Stomach smooth muscle (tissue), 2 donors: ENCODE measurements around the gene PHOSPHO1.
A peak's percentile ranks its signal among the peaks of the same experiment; 100 is the strongest.
"Not testable (repeated sequence)": the region's sequence is repeated elsewhere in the genome, so short reads cannot be mapped to it uniquely, and the experiment has no call there.

Source experiments
- H3K27ac ChIP-seq: one replicate; pipeline ENCODE4 v1.7.0; 2013; ENCODE audit warnings: mild to moderate bottlenecking, low read length, inconsistent platforms
- H3K27me3 ChIP-seq, 2 donors: one replicate each; pipeline ENCODE4 v1.7.0; 2013; ENCODE audit warnings: low read length in 2 of 2; ENCODE audit not compliant: insufficient read depth in 2 of 2, control insufficient read depth in 1 of 2
- H3K36me3 ChIP-seq, 2 donors: one replicate each; pipeline ENCODE4 v1.7.0; 2013; ENCODE audit warnings: low read length in 2 of 2; ENCODE audit not compliant: control insufficient read depth in 2 of 2, insufficient read depth in 2 of 2
- H3K4me1 ChIP-seq: one replicate; pipeline ENCODE4 v1.7.0; 2013; ENCODE audit warnings: low read length; ENCODE audit not compliant: control insufficient read depth, insufficient read depth
- H3K4me3 ChIP-seq, 2 donors: one replicate each; pipeline ENCODE4 v1.7.0; 2013; ENCODE audit warnings: low read length in 2 of 2
- H3K9ac ChIP-seq, 2 donors: one replicate each; pipeline ENCODE4 v1.7.0; 2013; ENCODE audit warnings: low read length in 2 of 2, mild to moderate bottlenecking in 1 of 2
- H3K9me3 ChIP-seq, 2 donors: one replicate each; pipeline ENCODE4 v1.7.0; 2013; ENCODE audit warnings: low read length in 2 of 2; ENCODE audit not compliant: control insufficient read depth in 2 of 2
- donor health status: healthy.
- donor health status: Pancreatic carcinoma.

The PHOSPHO1 gene

GRCh38 chr17:49230636-49231562 lies at the start of gene PHOSPHO1:
PHOSPHO1 (minus strand) TSS chr17:49230787; CDS start chr17:49226691, 4,096 bp downstream.
- peaks cover 15% of the 10 kb centered on the region for H3K4me1 ChIP-seq
- H3K27ac ChIP-seq, result no peak within 1 kb of the TSS
- H3K4me3 ChIP-seq, result peak within 1 kb of the TSS; percentile 77 to 87
- H3K9ac ChIP-seq, result peak within 1 kb of the TSS; percentile 31 to 55
- H3K36me3 ChIP-seq, result no peaks in the 10 kb centered on the region
- peaks cover 10 to 26% of the 10 kb centered on the region in 2 donors for H3K27me3 ChIP-seq
- no peaks in the 10 kb centered on the region for H3K9me3 ChIP-seq

GRCh38 chr17:49280061-49280460 lies 49.5 kb upstream of the PHOSPHO1 start:
- Histone ChIP-seq H3K9ac (no peak overlapping the region), H3K4me3 (no peak overlapping the region), H3K4me1 (no peaks in the 10 kb centered on the region), H3K27ac (no peak overlapping the region), H3K27me3 (no peaks in the 10 kb centered on the region), H3K9me3 (peaks cover 0 to 3% of the 10 kb centered on the region in 2 donors), H3K36me3 (no peaks in the 10 kb centered on the region)

DNA sequence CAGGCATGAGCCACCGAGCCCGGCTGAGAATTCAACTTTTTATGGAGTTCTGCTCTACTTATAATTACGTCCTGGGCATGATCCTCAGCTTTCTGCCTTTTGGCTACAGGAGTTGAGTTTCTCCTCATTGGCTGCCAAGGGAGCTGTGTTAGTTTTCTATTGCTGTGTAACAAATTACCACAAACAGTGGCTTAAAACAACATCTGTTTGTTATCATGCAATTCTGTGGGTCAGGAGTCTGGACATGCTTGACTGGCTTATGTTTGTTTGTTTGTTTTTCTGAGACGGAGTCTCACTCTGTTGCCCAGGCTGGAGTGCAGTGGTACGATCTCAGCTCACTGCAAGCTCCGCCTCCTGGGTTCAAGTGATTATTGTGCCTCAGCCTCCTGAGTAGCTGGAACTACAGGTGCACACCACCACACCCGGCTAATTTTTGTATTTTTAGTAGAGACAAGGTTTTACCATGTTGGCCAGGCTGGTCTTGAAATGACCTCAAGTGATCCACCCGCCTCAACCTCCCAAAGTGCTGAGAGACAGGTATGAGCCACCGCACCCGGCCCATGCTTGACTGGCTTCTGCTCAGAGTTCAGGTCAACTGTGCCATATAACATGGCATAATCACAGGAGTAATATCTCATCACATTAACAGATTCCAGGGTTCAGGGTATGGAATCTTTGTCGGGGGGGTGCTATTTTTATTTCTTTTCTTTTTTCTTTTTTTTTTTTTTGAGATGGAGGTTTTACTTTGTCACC lies 48.9 kb upstream of the PHOSPHO1 start:
- H3K9ac ChIP-seq, H3K27ac ChIP-seq, H3K4me1 ChIP-seq, H3K27me3 ChIP-seq, H3K4me3 ChIP-seq, H3K9me3 ChIP-seq, H3K36me3 ChIP-seq: not testable (repeated sequence)

DNA sequence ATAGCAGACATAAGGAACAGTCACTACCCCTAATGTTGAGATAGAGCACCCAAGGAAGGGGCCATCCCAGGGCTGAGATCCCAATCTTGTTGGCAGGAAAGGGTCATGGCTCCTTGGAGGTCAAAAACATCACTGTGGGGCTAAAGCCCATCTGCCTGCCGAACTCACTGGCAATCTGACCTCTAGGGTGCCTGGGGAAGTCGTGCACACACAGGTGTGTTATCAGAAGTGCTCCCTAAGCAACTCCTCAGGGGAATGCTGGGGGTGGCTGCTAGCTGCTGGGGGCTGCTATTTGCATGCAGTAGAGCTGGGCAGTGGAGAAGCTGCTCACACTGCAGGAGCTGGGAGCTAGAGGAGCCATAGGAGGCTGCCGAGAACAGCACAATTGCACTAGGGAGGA lies 47.5 kb upstream of the PHOSPHO1 start:
- Histone ChIP-seq H3K36me3 (no peaks in the 10 kb centered on the region), H3K9me3 (peaks cover 0 to 3% of the 10 kb centered on the region in 2 donors), H3K27ac (no peak overlapping the region), H3K27me3 (no peaks in the 10 kb centered on the region), H3K4me1 (no peaks in the 10 kb centered on the region), H3K9ac (no peak overlapping the region), H3K4me3 (no peak overlapping the region)

- Histone ChIP-seq H3K4me1 (no peaks in the 10 kb centered on the region), H3K27me3 (no peaks in the 10 kb centered on the region), H3K9me3 (peaks cover 0 to 3% of the 10 kb centered on the region in 2 donors), H3K9ac (no peak overlapping the region), H3K36me3 (no peaks in the 10 kb centered on the region), H3K4me3 (no peak overlapping the region), H3K27ac (no peak overlapping the region)
Measured at GRCh38 chr17:49277638-49278037, 47.1 kb upstream of the PHOSPHO1 start.

DNA sequence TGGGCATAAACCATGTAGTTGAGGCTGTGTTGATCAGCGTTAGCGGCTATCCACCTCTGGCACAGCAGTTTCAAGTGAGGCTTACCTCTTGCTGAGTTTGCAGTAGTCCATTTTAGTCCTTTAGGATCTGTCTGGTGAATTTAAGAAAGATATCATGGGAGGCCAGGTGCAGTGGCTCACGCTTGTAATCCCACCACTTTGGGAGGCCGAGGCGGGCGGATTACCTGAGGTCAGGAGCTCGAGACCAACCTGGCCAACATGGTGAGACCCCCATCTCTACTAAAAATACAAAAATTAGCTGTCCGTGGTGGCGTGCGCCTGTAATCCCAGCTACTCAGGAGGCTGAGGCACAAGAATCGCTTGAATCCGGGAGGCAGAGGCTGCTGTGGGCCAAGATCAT lies 45.4 kb upstream of the PHOSPHO1 start:
- H3K27me3 ChIP-seq, H3K4me1 ChIP-seq, H3K36me3 ChIP-seq, H3K4me3 ChIP-seq, H3K27ac ChIP-seq, H3K9me3 ChIP-seq, H3K9ac ChIP-seq: not testable (repeated sequence)

DNA sequence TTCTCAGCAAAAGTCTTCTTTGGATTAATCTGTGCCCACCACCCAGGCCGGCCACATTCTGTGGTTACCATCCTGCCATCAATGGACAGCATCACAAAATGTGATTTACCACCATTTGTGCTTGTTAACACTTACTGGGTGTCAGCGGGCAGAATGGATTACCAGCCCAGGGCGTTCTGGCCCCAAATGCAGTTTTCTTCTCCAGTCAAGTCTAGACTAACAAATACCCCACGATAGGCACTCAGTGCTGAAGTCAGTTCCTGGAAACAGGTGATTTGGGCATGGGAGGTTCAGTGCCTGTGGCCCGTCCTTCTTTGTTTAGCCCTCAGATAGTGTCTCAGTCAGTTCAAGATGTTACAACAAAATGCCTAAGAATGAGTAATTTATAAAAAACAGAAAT lies 38.8 kb upstream of the PHOSPHO1 start:
- no peak overlapping the region for H3K4me3 ChIP-seq
- H3K36me3 ChIP-seq, result no peaks in the 10 kb centered on the region
- H3K9ac ChIP-seq, result no peak overlapping the region
- H3K27ac ChIP-seq, result no peak overlapping the region
- no peaks in the 10 kb centered on the region for H3K4me1 ChIP-seq
- no peaks in the 10 kb centered on the region for H3K9me3 ChIP-seq
- H3K27me3 ChIP-seq, result peaks cover 0 to 2% of the 10 kb centered on the region in 2 donors

DNA sequence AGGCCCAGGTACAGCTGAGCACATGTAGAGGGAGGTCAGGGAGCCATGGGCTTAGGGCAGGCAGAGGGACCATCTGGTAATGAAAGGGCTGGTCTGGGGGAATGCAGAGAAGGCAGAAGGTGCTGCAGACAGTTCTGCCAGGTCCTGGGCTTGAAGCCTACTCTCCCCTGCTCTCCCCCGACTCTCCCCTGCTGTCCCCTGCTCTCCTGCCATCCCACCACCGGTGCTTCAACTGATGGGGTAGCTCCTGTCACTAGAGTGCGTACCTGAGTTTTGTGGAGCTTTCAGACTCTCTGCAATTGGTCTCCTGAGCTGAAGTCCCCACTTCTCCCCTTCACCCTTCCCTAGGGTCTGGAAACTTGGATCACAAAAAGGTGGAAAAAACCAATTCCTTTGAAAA lies 37.3 kb upstream of the PHOSPHO1 start:
- Histone ChIP-seq H3K9ac (no peak overlapping the region), H3K36me3 (no peaks in the 10 kb centered on the region), H3K4me1 (no peaks in the 10 kb centered on the region), H3K4me3 (no peak overlapping the region), H3K9me3 (no peaks in the 10 kb centered on the region), H3K27ac (no peak overlapping the region), H3K27me3 (peaks cover 0 to 2% of the 10 kb centered on the region in 2 donors)

- H3K9ac ChIP-seq, result no peak overlapping the region
Measured at GRCh38 chr17:49266233-49266632, 35.6 kb upstream of the PHOSPHO1 start.

GRCh38 chr17:49261540-49261939 lies 31.0 kb upstream of the PHOSPHO1 start:
- H3K4me3 ChIP-seq, H3K27me3 ChIP-seq, H3K9me3 ChIP-seq, H3K27ac ChIP-seq, H3K9ac ChIP-seq, H3K36me3 ChIP-seq, H3K4me1 ChIP-seq: not testable (repeated sequence)

More at GRCh38 chr17:49266233-49266632, 35.6 kb upstream of the PHOSPHO1 start:
- Histone ChIP-seq H3K4me3 (no peak overlapping the region), H3K27ac (no peak overlapping the region), H3K36me3 (no peaks in the 10 kb centered on the region), H3K27me3 (peaks cover 0 to 2% of the 10 kb centered on the region in 2 donors), H3K4me1 (no peaks in the 10 kb centered on the region), H3K9me3 (no peaks in the 10 kb centered on the region)
